Endothelial cell of umbilical vein (primary cell): ENCODE measurements around the gene TSPAN13. TPM values are rescaled to one million over a fixed set of nuclear protein-coding genes. Genes with fewer than 3 reads are reported as not detected.

Experiments used
- BruUV-seq: library from RNA; stranded (reverse); fragments of 400-500 nt; replicated peaks from 2 replicates; lab custom pipeline; 2021; lab: Mats Ljungman, UMichigan
- CTCF ChIA-PET: fragments of 300-600, 350-600 bp; sonication (Branson Sonifier 250); formaldehyde crosslinking; loops from one replicate; lab custom pipeline; 2021; ENCODE audit warnings: antibody characterized with exemption, inconsistent platforms; lab: Charles Lee
- POLR2A ChIA-PET: fragments of 300-600, 350-600 bp; sonication (Branson Sonifier 250); formaldehyde crosslinking; loops from one replicate; lab custom pipeline; 2021; ENCODE audit warnings: antibody characterized with exemption, inconsistent platforms; lab: Charles Lee
- DNase-seq: peaks from one replicate; pipeline ENCODE4 v3.0.0-alpha.2; 2011; ENCODE audit warnings: low read depth, low spot score
- FAIRE-seq: peaks from 2 replicates; lab custom pipeline; 2011; peaks lifted over from hg19 to GRCh38; lab: Jason Lieb, UNC
- H2AFZ ChIP-seq: 2 replicates; pipeline ENCODE4 v1.6.0; 2012; ENCODE audit warnings: low read depth, low read length, control low read depth, inconsistent platforms
- H3K27ac ChIP-seq: 2 replicates; pipeline ENCODE4 v1.5.1; 2011; ENCODE audit warnings: low read depth, mild to moderate bottlenecking, control low read depth, low read length, moderate library complexity; ENCODE audit not compliant: insufficient read depth
- H3K27me3 ChIP-seq, 2 experiments: 2 replicates each; pipeline versions ENCODE4 v1.6.0 to v1.6.1; 2011; ENCODE audit warnings: low read length in 2 of 2, mixed read lengths in 1 of 2; ENCODE audit not compliant: control insufficient read depth in 2 of 2, insufficient read depth in 2 of 2
- H3K36me3 ChIP-seq, 2 experiments: 2 replicates in 1 of 2; 3 replicates in 1 of 2; pipeline ENCODE4 v1.5.1; 2011; ENCODE audit warnings: low read length in 2 of 2, mild to moderate bottlenecking in 1 of 2, moderate library complexity in 1 of 2; ENCODE audit not compliant: control insufficient read depth in 2 of 2, insufficient read depth in 2 of 2; ENCODE audit errors: extremely low read depth in 1 of 2
- H3K4me1 ChIP-seq: 3 replicates; pipeline ENCODE4 v1.5.1; 2011; ENCODE audit warnings: mild to moderate bottlenecking, low read length; ENCODE audit not compliant: control insufficient read depth, insufficient read depth; ENCODE audit errors: extremely low read depth
- H3K4me2 ChIP-seq: 2 replicates; pipeline ENCODE4 v1.6.1; 2011; ENCODE audit warnings: low read length, control low read depth, mixed read lengths; ENCODE audit not compliant: insufficient read depth
- H3K4me3 ChIP-seq, 3 experiments: fragments of 200-600 bp in 1 of 3; sonication (generic), shearing (Covaris generic) in 1 of 3; replicated peaks in 1 of 3; 2 replicates each; pipeline ENCODE4 v1.5.1; 2011 to 2016; ENCODE audit warnings: control low read depth in 3 of 3, low read length in 3 of 3, mild to moderate bottlenecking in 2 of 3, inconsistent platforms in 1 of 3, low read depth in 1 of 3, moderate library complexity in 1 of 3; ENCODE audit not compliant: insufficient read depth in 1 of 3
- H3K79me2 ChIP-seq: 2 replicates; pipeline ENCODE4 v1.6.0; 2012; ENCODE audit warnings: low read length, inconsistent platforms; ENCODE audit not compliant: control insufficient read depth, insufficient read depth
- H3K9ac ChIP-seq: replicated peaks from 2 replicates; pipeline ENCODE3; 2011; ENCODE audit warnings: low read length, control low read depth; ENCODE audit not compliant: insufficient read depth; ENCODE audit errors: extremely low read depth
- H3K9me1 ChIP-seq: replicated peaks from 3 replicates; pipeline ENCODE4 v1.6.0; 2011; ENCODE audit warnings: mild to moderate bottlenecking, low read length; ENCODE audit not compliant: control insufficient read depth, insufficient read depth; ENCODE audit errors: extremely low read depth
- H3K9me3 ChIP-seq: replicated peaks from 2 replicates; pipeline ENCODE4 v1.5.1; 2012; ENCODE audit warnings: low read length, inconsistent platforms; ENCODE audit not compliant: control insufficient read depth, insufficient read depth
- H4K20me1 ChIP-seq: replicated peaks from 2 replicates; pipeline ENCODE3; 2011; ENCODE audit warnings: mild to moderate bottlenecking, low read length; ENCODE audit not compliant: control insufficient read depth, insufficient read depth; ENCODE audit errors: extremely low read depth
- CTCF ChIP-seq, 2 donors: IDR thresholded peaks; 1 replicate in 1 of 2; 2 replicates in 1 of 2; pipeline ENCODE4 v1.5.1; 2011; ENCODE audit warnings: low read length in 2 of 2, mild to moderate bottlenecking in 2 of 2, moderate library complexity in 2 of 2, control low read depth in 1 of 2, inconsistent platforms in 1 of 2, low read depth in 1 of 2; ENCODE audit not compliant: insufficient read depth in 1 of 2; ENCODE audit errors: extremely low read depth in 1 of 2
- FOS ChIP-seq: IDR thresholded peaks from 2 replicates; pipeline ENCODE4 v1.6.1; 2011; ENCODE audit warnings: mild to moderate bottlenecking, low read length, moderate library complexity, borderline replicate concordance; ENCODE audit not compliant: insufficient read depth
- JUN ChIP-seq: IDR thresholded peaks from 2 replicates; pipeline ENCODE4 v1.6.1; 2011; ENCODE audit warnings: borderline replicate concordance, low read depth; ENCODE audit not compliant: insufficient read length, insufficient read depth
- MAX ChIP-seq: IDR thresholded peaks from 2 replicates; pipeline ENCODE4 v1.6.1; 2011; ENCODE audit not compliant: insufficient read depth, insufficient read length
- POLR2AphosphoS5 ChIP-seq: IDR thresholded peaks from 2 replicates; pipeline ENCODE4 v1.6.1; 2012; ENCODE audit warnings: low read depth, mild to moderate bottlenecking, control low read depth, low read length, moderate library complexity; ENCODE audit not compliant: insufficient read depth
- dilution Hi-C: fragments of 300-500 bp; cut with MboI; formaldehyde crosslinking; loops from one replicate; pipeline ENCODE4 v1.15.0; 2019; ENCODE audit warnings: low sequenced_read_pairs; ENCODE audit not compliant: extremely low pct_ligation_motif_present
- intact Hi-C: fragments of 100-400 bp; cut with micrococcal nuclease; formaldehyde crosslinking; loops from one replicate; pipeline ENCODE4 v1.10.0; 2022
- polyA plus RNA-seq, 4 experiments: library from polyadenylated mRNA; depleted of rRNA in 3 of 4; stranded (reverse) in 3 of 4; unstranded in 1 of 4; fragments of >200 nt; gene quantifications; 2 replicates each; pipeline versions ENCODE4 v1.2.1 to v1.2.3, GENCODE V29; 2011 to 2012; ENCODE audit warnings: missing spikeins in 1 of 4
- total RNA-seq: library from RNA; stranded (reverse); gene quantifications from 2 replicates; pipeline ENCODE4 v1.2.3, GENCODE V29; 2021

Gene TSPAN13
- total and polyA plus RNA-seq, 2 donors (not counting 3 experiments of a cell fraction or from before 2014, with no cell fraction given): 13.3 to 33.0 TPM

- POLR2A ChIA-PET: no interaction called here
- Histone ChIP-seq H3K4me3 (no peak overlapping the region), H3K4me2 (peak overlapping the region; percentile 63), H3K27ac (peak overlapping the region; percentile 88), H3K9ac (no peak overlapping the region), H2AFZ (no peak overlapping the region), H3K79me2 (no peaks in the 10 kb centered on the region), H3K4me1 (peaks cover 36% of the 10 kb centered on the region), H3K9me3 (no peaks in the 10 kb centered on the region), H4K20me1 (no peaks in the 10 kb centered on the region), H3K9me1 (no peaks in the 10 kb centered on the region), H3K36me3 (no peaks in the 10 kb centered on the region), H3K27me3 (no peaks in the 10 kb centered on the region)
- TF ChIP-seq POLR2AphosphoS5 (no peak), MAX (no peak)
- CTCF ChIA-PET: interaction anchor here (2.1 to 2.5 kb wide), 2 partner anchors 13 to 59 kb away, joined by 7 to 11 read pairs; no protein-coding TSS in a partner anchor
- BruUV-seq: no TSS peak
- intact Hi-C loops: no loop called here
- DNase-seq (no peak), FAIRE-seq (no peak)
- dilution Hi-C loops: no loop called here
These were observed 11.0 kb upstream of the TSPAN13 start for GRCh38 chr7:16742547-16742946.

GRCh38 chr7:16743236-16743635, 10.3 kb upstream of the TSPAN13 start:
- DNase-seq (peak; percentile 75), FAIRE-seq (peak; percentile 81)
- no TSS peak for BruUV-seq
- ChIA-PET CTCF (interaction anchor here (1.7 to 2.5 kb wide), 3 partner anchors 12 to 58 kb away, joined by 5 to 11 read pairs (median 7); no protein-coding TSS in a partner anchor), POLR2A (no interaction called here)
- no peak overlapping the region for H3K4me3 ChIP-seq
- H3K9ac ChIP-seq: peak overlapping the region; percentile 52
- no peaks in the 10 kb centered on the region for H3K9me3 ChIP-seq
- H3K4me1 ChIP-seq: peaks cover 36% of the 10 kb centered on the region
- no peaks in the 10 kb centered on the region for H3K36me3 ChIP-seq
- H3K27me3 ChIP-seq: no peaks in the 10 kb centered on the region
- no peaks in the 10 kb centered on the region for H3K9me1 ChIP-seq
- intact Hi-C loops: loop anchor here (1.0 kb wide), 1 partner anchor 10 kb away; the partner anchor contains the start of gene TSPAN13
- H3K27ac ChIP-seq: peak overlapping the region; percentile 88
- no peaks in the 10 kb centered on the region for H3K79me2 ChIP-seq
- TF ChIP-seq JUN (peak; percentile 81), CTCF (IDR thresholded peaks at IDR 0.05; ENCODE audit: extremely low read depth in 1 of 2, insufficient read depth in 1 of 2, low read depth in 1 of 2, low read length in 2 of 2) (no peak), POLR2AphosphoS5 (peak; percentile 20), FOS (peak; percentile 69)
- H2AFZ ChIP-seq: peak overlapping the region; percentile 50
- no peaks in the 10 kb centered on the region for H4K20me1 ChIP-seq
- dilution Hi-C loops: no loop called here
- peak overlapping the region; percentile 63 for H3K4me2 ChIP-seq
